ENCODE data around the gene ITGA8.
"Not testable (repeated sequence)": the region's sequence is repeated elsewhere in the genome, so short reads cannot be mapped to it uniquely, and the experiment has no call there.

Gene ITGA8

DNA sequence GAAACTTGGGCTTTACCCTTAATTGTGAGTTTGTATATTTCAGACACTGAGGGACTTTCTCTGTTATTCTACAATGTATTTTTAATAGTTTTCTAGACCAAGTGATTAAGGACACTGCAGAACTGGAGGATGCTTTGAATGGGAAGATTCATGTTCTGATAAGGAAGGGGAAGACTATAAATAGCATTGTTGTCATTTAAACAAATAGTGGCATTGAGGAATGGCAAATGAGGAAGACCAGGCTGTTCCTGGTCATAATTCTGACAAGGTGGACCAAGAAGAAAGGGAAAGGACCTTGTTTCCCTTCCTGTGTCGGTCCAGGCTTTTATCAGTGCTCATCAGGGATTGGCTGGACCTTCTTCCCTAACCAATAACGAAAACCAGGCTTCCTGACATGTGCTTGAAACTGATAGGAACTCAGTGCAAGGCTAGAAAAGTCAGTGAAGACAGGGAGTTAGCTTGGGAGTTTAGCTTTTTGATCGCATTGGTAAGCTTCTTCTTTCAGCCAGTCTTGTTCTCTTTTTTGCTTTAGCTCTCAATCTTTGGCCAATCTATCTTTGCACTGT, 116.2 kb downstream of the ITGA8 start:
- Histone ChIP-seq H3K27ac (ENCODE audit: insufficient read depth, low read length, poor library complexity, severe bottlenecking) (no peak overlapping the region), H3K4me3 (ENCODE audit: insufficient read depth, low read depth, low read length, poor library complexity, severe bottlenecking) (no peak overlapping the region), H3K9me3 (ENCODE audit: control insufficient read depth, low read length) (no peaks in the 10 kb centered on the region), H3K36me3 (ENCODE audit: control insufficient read depth, insufficient read depth, low read length) (no peaks in the 10 kb centered on the region), H3K27me3 (replicated peaks; ENCODE audit: control insufficient read depth, insufficient read depth, low read length, poor library complexity, severe bottlenecking) (no peaks in the 10 kb centered on the region), H3K4me1 (ENCODE audit: control insufficient read depth, insufficient read depth, low read length, poor library complexity, severe bottlenecking) (no peaks in the 10 kb centered on the region)
- DNase-seq, result no peak

GRCh38 chr10:15601819-15602218, 117.9 kb downstream of the ITGA8 start:
- Histone ChIP-seq H3K4me3 (ENCODE audit: insufficient read depth, low read depth, low read length, poor library complexity, severe bottlenecking) (no peak overlapping the region), H3K27ac (ENCODE audit: insufficient read depth, low read length, poor library complexity, severe bottlenecking) (no peak overlapping the region), H3K9me3 (ENCODE audit: control insufficient read depth, low read length) (no peaks in the 10 kb centered on the region), H3K4me1 (ENCODE audit: control insufficient read depth, insufficient read depth, low read length, poor library complexity, severe bottlenecking) (no peaks in the 10 kb centered on the region), H3K36me3 (ENCODE audit: control insufficient read depth, insufficient read depth, low read length) (no peaks in the 10 kb centered on the region), H3K27me3 (replicated peaks; ENCODE audit: control insufficient read depth, insufficient read depth, low read length, poor library complexity, severe bottlenecking) (no peaks in the 10 kb centered on the region)
- no peak for DNase-seq

- H3K9me3 ChIP-seq (ENCODE audit: control insufficient read depth, low read length), result no peaks in the 10 kb centered on the region
- H3K27ac ChIP-seq (ENCODE audit: insufficient read depth, low read length, poor library complexity, severe bottlenecking), result no peak overlapping the region
- H3K4me1 ChIP-seq (ENCODE audit: control insufficient read depth, insufficient read depth, low read length, poor library complexity, severe bottlenecking), result no peaks in the 10 kb centered on the region
- no peak for DNase-seq
- no peak overlapping the region for H3K4me3 ChIP-seq (ENCODE audit: insufficient read depth, low read depth, low read length, poor library complexity, severe bottlenecking)
- H3K27me3 ChIP-seq (replicated peaks; ENCODE audit: control insufficient read depth, insufficient read depth, low read length, poor library complexity, severe bottlenecking), result no peaks in the 10 kb centered on the region
- no peaks in the 10 kb centered on the region for H3K36me3 ChIP-seq (ENCODE audit: control insufficient read depth, insufficient read depth, low read length)
These were observed 124.5 kb downstream of the ITGA8 start for GRCh38 chr10:15595260-15595659.

GRCh38 chr10:15591937-15592336, 127.8 kb downstream of the ITGA8 start:
- no peak for DNase-seq
- H3K36me3 ChIP-seq (ENCODE audit: control insufficient read depth, insufficient read depth, low read length), result no peaks in the 10 kb centered on the region
- no peak overlapping the region for H3K4me3 ChIP-seq (ENCODE audit: insufficient read depth, low read depth, low read length, poor library complexity, severe bottlenecking)
- no peak overlapping the region for H3K27ac ChIP-seq (ENCODE audit: insufficient read depth, low read length, poor library complexity, severe bottlenecking)
- H3K27me3 ChIP-seq (replicated peaks; ENCODE audit: control insufficient read depth, insufficient read depth, low read length, poor library complexity, severe bottlenecking), result no peaks in the 10 kb centered on the region
- no peaks in the 10 kb centered on the region for H3K9me3 ChIP-seq (ENCODE audit: control insufficient read depth, low read length)
- H3K4me1 ChIP-seq (ENCODE audit: control insufficient read depth, insufficient read depth, low read length, poor library complexity, severe bottlenecking), result no peaks in the 10 kb centered on the region

- Histone ChIP-seq H3K9me3 (ENCODE audit: control insufficient read depth, low read length) (no peaks in the 10 kb centered on the region), H3K27ac (ENCODE audit: insufficient read depth, low read length, poor library complexity, severe bottlenecking) (no peak overlapping the region), H3K27me3 (replicated peaks; ENCODE audit: control insufficient read depth, insufficient read depth, low read length, poor library complexity, severe bottlenecking) (no peaks in the 10 kb centered on the region), H3K36me3 (ENCODE audit: control insufficient read depth, insufficient read depth, low read length) (no peaks in the 10 kb centered on the region), H3K4me3 (ENCODE audit: insufficient read depth, low read depth, low read length, poor library complexity, severe bottlenecking) (no peak overlapping the region), H3K4me1 (ENCODE audit: control insufficient read depth, insufficient read depth, low read length, poor library complexity, severe bottlenecking) (no peaks in the 10 kb centered on the region)
- no peak for DNase-seq
These were observed 128.3 kb downstream of the ITGA8 start for GRCh38 chr10:15591431-15591830.

GRCh38 chr10:15588635-15589508, 130.8 kb downstream of the ITGA8 start:
- no peaks in the 10 kb centered on the region for H3K9me3 ChIP-seq (ENCODE audit: control insufficient read depth, low read length)
- no peaks in the 10 kb centered on the region for H3K4me1 ChIP-seq (ENCODE audit: control insufficient read depth, insufficient read depth, low read length, poor library complexity, severe bottlenecking)
- no peak overlapping the region for H3K4me3 ChIP-seq (ENCODE audit: insufficient read depth, low read depth, low read length, poor library complexity, severe bottlenecking)
- no peaks in the 10 kb centered on the region for H3K36me3 ChIP-seq (ENCODE audit: control insufficient read depth, insufficient read depth, low read length)
- no peak for DNase-seq
- no peak overlapping the region for H3K27ac ChIP-seq (ENCODE audit: insufficient read depth, low read length, poor library complexity, severe bottlenecking)
- no peaks in the 10 kb centered on the region for H3K27me3 ChIP-seq (replicated peaks; ENCODE audit: control insufficient read depth, insufficient read depth, low read length, poor library complexity, severe bottlenecking)

GRCh38 chr10:15588151-15588550, 131.6 kb downstream of the ITGA8 start:
- no peak overlapping the region for H3K4me3 ChIP-seq (ENCODE audit: insufficient read depth, low read depth, low read length, poor library complexity, severe bottlenecking)
- H3K27me3 ChIP-seq (replicated peaks; ENCODE audit: control insufficient read depth, insufficient read depth, low read length, poor library complexity, severe bottlenecking), result no peaks in the 10 kb centered on the region
- H3K36me3 ChIP-seq (ENCODE audit: control insufficient read depth, insufficient read depth, low read length), result no peaks in the 10 kb centered on the region
- no peak overlapping the region for H3K27ac ChIP-seq (ENCODE audit: insufficient read depth, low read length, poor library complexity, severe bottlenecking)
- no peaks in the 10 kb centered on the region for H3K4me1 ChIP-seq (ENCODE audit: control insufficient read depth, insufficient read depth, low read length, poor library complexity, severe bottlenecking)
- H3K9me3 ChIP-seq (ENCODE audit: control insufficient read depth, low read length), result no peaks in the 10 kb centered on the region
- DNase-seq, result no peak

DNA sequence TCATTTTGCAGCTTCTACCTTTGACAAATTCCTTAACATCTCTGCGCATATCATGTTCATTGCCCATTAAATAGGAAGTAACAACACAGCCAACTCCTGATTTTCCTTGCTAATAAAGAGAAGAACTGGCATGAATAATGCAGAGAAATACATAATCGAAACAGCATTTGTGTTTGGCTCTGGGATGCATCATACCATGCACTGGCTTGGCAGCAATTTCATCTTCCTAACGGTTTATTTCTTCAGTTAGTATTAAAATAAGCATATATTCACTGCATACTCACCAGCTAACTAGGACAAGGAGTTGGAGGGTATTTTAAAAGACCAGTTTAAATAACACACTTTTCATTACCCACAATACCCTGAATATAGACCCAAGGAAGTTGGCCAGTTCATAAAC, 132.5 kb downstream of the ITGA8 start:
- Histone ChIP-seq H3K9me3 (ENCODE audit: control insufficient read depth, low read length) (no peaks in the 10 kb centered on the region), H3K36me3 (ENCODE audit: control insufficient read depth, insufficient read depth, low read length) (no peaks in the 10 kb centered on the region), H3K27me3 (replicated peaks; ENCODE audit: control insufficient read depth, insufficient read depth, low read length, poor library complexity, severe bottlenecking) (no peaks in the 10 kb centered on the region), H3K4me1 (ENCODE audit: control insufficient read depth, insufficient read depth, low read length, poor library complexity, severe bottlenecking) (no peaks in the 10 kb centered on the region), H3K27ac (ENCODE audit: insufficient read depth, low read length, poor library complexity, severe bottlenecking) (no peak overlapping the region), H3K4me3 (ENCODE audit: insufficient read depth, low read depth, low read length, poor library complexity, severe bottlenecking) (no peak overlapping the region)
- DNase-seq, result no peak

DNA sequence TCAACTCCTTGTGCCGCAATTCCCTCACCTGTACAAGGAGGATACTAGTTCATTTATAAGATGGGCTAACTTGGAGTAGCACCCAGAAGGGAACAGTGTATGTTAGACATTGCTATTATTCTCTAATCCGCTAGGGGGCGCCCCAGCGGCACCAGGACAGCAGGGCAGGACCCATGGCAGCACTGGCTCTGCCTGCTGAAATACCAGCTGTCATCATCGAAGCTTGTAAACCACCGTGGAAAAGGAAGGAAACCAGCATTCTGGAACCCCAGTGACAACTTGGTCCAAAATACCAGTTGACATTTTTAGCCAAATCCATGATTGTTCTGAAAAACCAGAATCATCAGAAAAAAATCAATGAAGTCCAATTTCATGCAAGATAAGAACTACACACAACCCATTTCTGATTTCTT, 134.4 kb downstream of the ITGA8 start:
- Histone ChIP-seq H3K27ac (ENCODE audit: insufficient read depth, low read length, poor library complexity, severe bottlenecking) (no peak overlapping the region), H3K9me3 (ENCODE audit: control insufficient read depth, low read length) (no peaks in the 10 kb centered on the region), H3K4me3 (ENCODE audit: insufficient read depth, low read depth, low read length, poor library complexity, severe bottlenecking) (no peak overlapping the region), H3K27me3 (replicated peaks; ENCODE audit: control insufficient read depth, insufficient read depth, low read length, poor library complexity, severe bottlenecking) (no peaks in the 10 kb centered on the region), H3K4me1 (ENCODE audit: control insufficient read depth, insufficient read depth, low read length, poor library complexity, severe bottlenecking) (no peaks in the 10 kb centered on the region), H3K36me3 (ENCODE audit: control insufficient read depth, insufficient read depth, low read length) (no peaks in the 10 kb centered on the region)
- DNase-seq, result no peak

DNA sequence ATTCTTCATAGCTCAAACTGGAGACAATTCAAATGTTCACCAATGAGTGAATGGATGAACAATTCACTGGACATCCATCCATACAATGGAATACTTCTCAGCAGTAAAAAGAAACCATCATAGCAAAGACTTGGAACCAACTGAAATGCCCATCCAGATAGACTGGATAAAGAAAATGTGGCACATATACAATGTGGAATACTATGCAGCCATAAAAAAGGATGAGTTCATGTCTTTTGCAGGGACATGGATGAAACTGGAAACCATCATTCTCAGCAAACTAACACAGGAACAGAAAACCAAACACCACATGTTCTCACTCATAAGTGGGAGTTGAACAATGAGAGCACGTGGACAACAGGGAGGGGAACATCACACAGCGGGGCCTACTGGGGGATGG, 136.8 kb downstream of the ITGA8 start:
- H3K27ac ChIP-seq (ENCODE audit: insufficient read depth, low read length, poor library complexity, severe bottlenecking); H3K4me1 ChIP-seq (ENCODE audit: control insufficient read depth, insufficient read depth, low read length, poor library complexity, severe bottlenecking): not testable (repeated sequence)

More for the DNA sequence above, 136.8 kb downstream of the ITGA8 start:
- not testable (repeated sequence) for H3K36me3 ChIP-seq (ENCODE audit: control insufficient read depth, insufficient read depth, low read length); DNase-seq; H3K4me3 ChIP-seq (ENCODE audit: insufficient read depth, low read depth, low read length, poor library complexity, severe bottlenecking); H3K27me3 ChIP-seq (replicated peaks; ENCODE audit: control insufficient read depth, insufficient read depth, low read length, poor library complexity, severe bottlenecking); H3K9me3 ChIP-seq (ENCODE audit: control insufficient read depth, low read length)
